WERI-Rb-1 (cell line): Measurements from ENCODE around the gene DCAF6.

Experiments used
- DNase-seq: peaks from one replicate; pipeline ENCODE4 v3.0.0-alpha.2; 2020
- H3K27ac ChIP-seq: fragments of 250-450 bp; sonication (Bioruptor Pico); 2 replicates; pipeline ENCODE4 v1.5.1; 2020; ENCODE audit warnings: mild to moderate bottlenecking, moderate library complexity
- H3K27me3 ChIP-seq: fragments of 250-450 bp; sonication (Bioruptor Pico); 2 replicates; pipeline ENCODE4 v1.5.1; 2021; ENCODE audit warnings: mild to moderate bottlenecking, low read depth, moderate library complexity; ENCODE audit not compliant: insufficient read depth, severe bottlenecking
- H3K36me3 ChIP-seq: fragments of 250-450 bp; sonication (Bioruptor Pico); 2 replicates; pipeline ENCODE4 v1.5.1; 2020; ENCODE audit warnings: mild to moderate bottlenecking, moderate library complexity
- H3K4me3 ChIP-seq: 2 replicates; pipeline ENCODE4 v1.5.1; 2011; ENCODE audit warnings: low read depth, mild to moderate bottlenecking, control low read depth, low read length
- H3K9me3 ChIP-seq: fragments of 250-450 bp; sonication (Bioruptor Pico); 2 replicates; pipeline ENCODE4 v1.5.1; 2021; ENCODE audit warnings: mild to moderate bottlenecking, moderate library complexity; ENCODE audit not compliant: severe bottlenecking
- TF ChIP-seq, protein P1 (sequence below): IDR thresholded peaks from 2 replicates; pipeline ENCODE4 v1.5.1; 2011; ENCODE audit warnings: low read depth, mild to moderate bottlenecking, control low read depth, inconsistent platforms, low read length

Gene DCAF6

GRCh38 chr1:167991546-167991945 is 55.1 kb downstream of the DCAF6 start:
- H3K9me3 ChIP-seq: no peaks in the 10 kb centered on the region
- no peaks in the 10 kb centered on the region for H3K36me3 ChIP-seq
- H3K27ac ChIP-seq: no peak overlapping the region
- H3K4me3 ChIP-seq: no peak overlapping the region
- TF ChIP-seq, protein P1, sequence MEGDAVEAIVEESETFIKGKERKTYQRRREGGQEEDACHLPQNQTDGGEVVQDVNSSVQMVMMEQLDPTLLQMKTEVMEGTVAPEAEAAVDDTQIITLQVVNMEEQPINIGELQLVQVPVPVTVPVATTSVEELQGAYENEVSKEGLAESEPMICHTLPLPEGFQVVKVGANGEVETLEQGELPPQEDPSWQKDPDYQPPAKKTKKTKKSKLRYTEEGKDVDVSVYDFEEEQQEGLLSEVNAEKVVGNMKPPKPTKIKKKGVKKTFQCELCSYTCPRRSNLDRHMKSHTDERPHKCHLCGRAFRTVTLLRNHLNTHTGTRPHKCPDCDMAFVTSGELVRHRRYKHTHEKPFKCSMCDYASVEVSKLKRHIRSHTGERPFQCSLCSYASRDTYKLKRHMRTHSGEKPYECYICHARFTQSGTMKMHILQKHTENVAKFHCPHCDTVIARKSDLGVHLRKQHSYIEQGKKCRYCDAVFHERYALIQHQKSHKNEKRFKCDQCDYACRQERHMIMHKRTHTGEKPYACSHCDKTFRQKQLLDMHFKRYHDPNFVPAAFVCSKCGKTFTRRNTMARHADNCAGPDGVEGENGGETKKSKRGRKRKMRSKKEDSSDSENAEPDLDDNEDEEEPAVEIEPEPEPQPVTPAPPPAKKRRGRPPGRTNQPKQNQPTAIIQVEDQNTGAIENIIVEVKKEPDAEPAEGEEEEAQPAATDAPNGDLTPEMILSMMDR: no peak
- DNase-seq: no peak
- no peaks in the 10 kb centered on the region for H3K27me3 ChIP-seq

DNA sequence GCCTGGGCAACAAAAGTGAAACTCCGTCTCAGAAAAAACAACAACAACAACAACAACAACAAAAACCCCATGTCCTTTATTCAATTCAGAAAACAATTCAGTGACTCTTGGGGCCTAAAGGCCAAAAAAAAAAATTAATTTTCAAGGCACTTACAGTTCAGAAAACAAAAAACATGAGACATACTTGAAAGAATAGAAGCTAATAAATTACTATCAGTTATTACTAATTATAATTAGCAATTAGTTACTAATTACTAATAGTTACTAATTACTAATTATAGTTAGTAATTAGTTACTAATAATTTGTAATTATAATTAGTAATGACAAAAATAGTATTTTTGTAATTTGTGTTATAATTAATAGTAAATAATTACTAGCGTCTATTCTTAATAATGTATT is 57.2 kb downstream of the DCAF6 start:
- TF ChIP-seq, protein P1: no peak
- DNase-seq: no peak

GRCh38 chr1:167994560-167994959 is 58.1 kb downstream of the DCAF6 start:
- H3K36me3 ChIP-seq: no peaks in the 10 kb centered on the region
- H3K27me3 ChIP-seq: no peaks in the 10 kb centered on the region
- no peak for DNase-seq
- H3K9me3 ChIP-seq: no peaks in the 10 kb centered on the region
- TF ChIP-seq, protein P1: no peak
- H3K4me3 ChIP-seq: no peak overlapping the region
- no peak overlapping the region for H3K27ac ChIP-seq

More for the DNA sequence above, 57.2 kb downstream of the DCAF6 start:
- Histone ChIP-seq H3K27me3 (no peaks in the 10 kb centered on the region), H3K36me3 (no peaks in the 10 kb centered on the region), H3K4me3 (no peak overlapping the region), H3K9me3 (no peaks in the 10 kb centered on the region), H3K27ac (no peak overlapping the region)

- no peak for DNase-seq
- H3K27ac ChIP-seq: no peak overlapping the region
- no peaks in the 10 kb centered on the region for H3K9me3 ChIP-seq
- no peak overlapping the region for H3K4me3 ChIP-seq
- TF ChIP-seq, protein P1: no peak
- no peaks in the 10 kb centered on the region for H3K36me3 ChIP-seq
- no peaks in the 10 kb centered on the region for H3K27me3 ChIP-seq
Measured at GRCh38 chr1:167995038-167995437, 58.6 kb downstream of the DCAF6 start.

DNA sequence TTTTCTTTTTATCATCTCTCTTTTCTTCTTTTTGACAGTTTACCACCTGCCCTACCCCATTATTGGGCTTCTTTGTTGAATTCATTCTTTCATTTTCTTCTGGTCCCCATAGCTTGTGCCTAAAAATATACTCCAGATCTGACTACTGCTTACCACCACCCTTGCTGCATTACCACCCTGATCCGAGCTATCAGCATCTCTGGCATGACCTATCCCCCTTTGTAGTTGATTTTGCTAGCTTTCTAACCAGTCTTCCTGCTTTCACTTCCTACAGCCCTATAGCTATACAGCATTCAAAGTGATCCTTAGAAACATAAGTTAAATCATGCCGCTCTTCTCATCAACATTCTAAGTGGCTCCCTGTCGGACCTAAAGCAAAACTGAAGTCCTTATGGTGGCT is 59.8 kb downstream of the DCAF6 start:
- DNase-seq: no peak
- H3K27ac ChIP-seq: no peak overlapping the region
- H3K4me3 ChIP-seq: no peak overlapping the region
- TF ChIP-seq, protein P1: no peak
- H3K27me3 ChIP-seq: no peaks in the 10 kb centered on the region
- H3K9me3 ChIP-seq: no peaks in the 10 kb centered on the region
- H3K36me3 ChIP-seq: no peaks in the 10 kb centered on the region

GRCh38 chr1:167997037-167997575 is 60.6 kb downstream of the DCAF6 start:
- TF ChIP-seq, protein P1: no peak
- DNase-seq: no peak

More at GRCh38 chr1:167997037-167997575, 60.6 kb downstream of the DCAF6 start:
- H3K27ac ChIP-seq: no peak overlapping the region
- H3K27me3 ChIP-seq: no peaks in the 10 kb centered on the region
- H3K36me3 ChIP-seq: no peaks in the 10 kb centered on the region
- H3K9me3 ChIP-seq: no peaks in the 10 kb centered on the region
- no peak overlapping the region for H3K4me3 ChIP-seq
